GM19193 (cell line): ENCODE results near the gene EQTN.

Experiments used
- POLR2A ChIP-seq: IDR thresholded peaks from 4 replicates; pipeline ENCODE4 v1.6.1; 2011; ENCODE audit not compliant: insufficient read depth, insufficient read length; ENCODE audit errors: extremely low read depth

The EQTN gene

DNA sequence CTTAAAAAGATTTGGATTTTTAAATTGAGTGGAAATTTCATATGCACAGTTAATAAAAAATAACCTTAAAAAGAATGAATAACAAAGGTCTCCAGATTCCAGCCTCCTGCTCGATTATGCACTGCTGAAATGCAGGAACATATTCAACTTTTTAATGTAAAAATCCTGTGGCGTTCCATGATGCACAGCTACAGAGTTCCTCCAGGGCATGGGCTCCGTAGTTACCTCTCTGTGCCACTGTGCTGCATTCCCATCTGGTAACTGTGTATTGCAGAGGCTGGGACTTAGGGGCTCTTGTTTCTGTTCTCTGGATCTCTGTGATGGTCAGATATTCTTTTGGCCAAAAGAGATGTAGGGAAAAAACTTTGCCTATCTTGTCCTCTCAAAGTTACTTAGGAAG, 31.5 kb upstream of the EQTN start:
- no peak for TF ChIP-seq POLR2A

GRCh38 chr9:27311184-27311583, 14.2 kb upstream of the EQTN start:
- no peak for TF ChIP-seq POLR2A

DNA sequence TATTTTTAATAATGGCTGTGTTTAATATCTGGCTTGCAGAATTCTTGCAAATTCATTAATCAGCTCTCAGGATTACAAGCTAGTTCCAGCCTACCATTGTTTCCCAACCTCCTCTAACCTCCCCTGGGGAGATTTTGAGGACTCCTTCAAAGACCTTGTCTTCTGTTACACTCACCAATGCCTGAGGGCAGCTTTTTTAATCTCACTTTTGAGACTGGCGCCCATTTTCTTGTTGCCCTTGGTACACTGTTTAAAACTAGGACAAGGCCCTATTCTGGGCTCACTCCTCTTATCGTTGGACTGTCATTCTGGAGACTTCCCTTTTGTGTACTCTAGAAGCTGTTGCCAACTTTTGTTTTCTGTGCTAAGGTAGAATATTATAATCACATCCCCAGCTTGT, 13.6 kb upstream of the EQTN start:
- TF ChIP-seq POLR2A = no peak

DNA sequence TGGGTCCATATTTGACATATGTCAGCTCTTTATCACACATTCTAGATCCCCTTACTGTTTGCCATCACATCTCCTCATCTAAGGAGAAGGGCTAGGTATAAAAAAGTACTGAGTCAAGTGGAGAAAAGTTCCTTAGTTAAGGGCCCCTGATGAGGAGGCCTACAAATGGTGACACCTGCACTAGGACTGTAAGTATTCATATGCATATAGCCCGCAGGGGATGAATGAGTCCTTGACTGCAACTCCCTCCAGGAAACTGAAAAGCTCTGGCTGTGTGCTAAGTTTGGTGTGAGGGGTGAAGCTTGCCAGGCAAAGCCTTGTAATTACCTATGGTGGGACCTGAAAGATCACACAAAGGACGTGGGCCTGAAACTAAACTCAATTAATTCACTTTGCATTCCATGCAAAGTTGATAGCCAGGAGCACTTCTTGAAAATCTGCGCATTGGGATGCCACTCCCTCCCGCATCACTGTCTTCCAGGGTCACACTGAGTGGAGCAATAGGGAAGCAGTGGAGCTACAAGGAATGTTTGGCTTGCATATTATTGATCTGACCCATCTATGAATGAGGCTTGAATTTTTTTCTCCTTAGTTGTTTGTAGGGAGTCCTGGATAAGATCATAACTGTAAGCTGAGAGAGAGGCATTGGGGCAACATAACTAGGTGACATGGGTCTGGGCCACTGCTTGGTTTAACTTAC, 11.9 kb upstream of the EQTN start:
- TF ChIP-seq POLR2A = no peak

DNA sequence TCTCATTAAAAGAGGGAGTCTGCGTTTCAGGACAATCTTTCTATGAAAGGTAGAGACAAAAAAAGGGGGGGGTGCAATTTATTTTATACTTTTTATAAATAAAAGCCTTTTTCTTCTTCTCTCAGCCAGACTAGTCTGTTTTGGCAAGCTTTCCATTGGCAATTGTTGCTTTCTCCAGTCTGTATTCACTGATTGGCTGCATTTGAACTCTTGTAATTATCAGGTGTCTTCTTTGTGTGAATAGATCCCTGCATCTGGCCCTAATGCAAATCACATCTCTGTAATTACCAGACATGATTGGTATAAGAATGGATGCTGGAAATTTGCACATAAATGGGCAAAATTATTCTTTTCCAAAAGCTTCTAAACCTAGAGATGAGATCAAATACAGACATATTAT, 7.6 kb upstream of the EQTN start:
- no peak for TF ChIP-seq POLR2A

DNA sequence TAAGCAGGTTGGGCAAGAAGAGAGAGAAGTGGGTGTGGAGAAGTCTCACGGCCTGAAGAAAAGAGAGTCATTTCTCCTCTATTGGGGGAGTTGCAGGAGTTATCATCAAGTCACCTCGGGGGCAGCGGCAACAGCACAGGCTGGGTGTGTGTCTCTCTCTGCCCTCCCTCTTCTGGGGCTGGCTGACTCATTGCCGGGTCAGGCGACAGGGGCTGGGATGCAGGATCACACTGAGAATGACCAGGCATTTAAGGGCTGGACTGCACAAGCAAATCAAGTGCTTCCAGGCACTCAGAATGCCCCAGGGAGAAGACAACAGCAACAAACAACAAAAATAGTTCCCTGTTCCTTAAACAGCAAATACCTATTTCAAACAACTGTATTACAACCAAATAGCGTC, 6.3 kb upstream of the EQTN start:
- no peak for TF ChIP-seq POLR2A

DNA sequence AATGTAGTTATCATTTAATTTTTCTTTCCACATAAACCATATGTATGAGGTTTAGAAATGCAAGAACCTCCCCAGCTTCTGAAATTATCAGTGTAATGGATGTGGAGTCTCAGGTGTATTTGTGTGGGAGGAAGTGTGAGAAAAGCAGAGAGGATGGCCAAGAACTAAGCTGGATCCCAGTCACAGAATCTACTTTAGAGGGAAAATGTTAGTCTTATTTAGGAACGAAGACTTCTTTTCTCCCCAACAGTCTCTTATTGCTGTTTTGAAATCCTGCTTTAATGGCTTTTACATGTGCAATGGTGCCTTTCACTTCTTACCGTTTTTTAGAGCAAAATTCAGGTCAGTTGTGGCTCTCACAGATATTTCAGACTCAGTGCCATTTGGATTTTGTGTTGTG, 3.0 kb downstream of the EQTN start:
- TF ChIP-seq POLR2A = no peak

DNA sequence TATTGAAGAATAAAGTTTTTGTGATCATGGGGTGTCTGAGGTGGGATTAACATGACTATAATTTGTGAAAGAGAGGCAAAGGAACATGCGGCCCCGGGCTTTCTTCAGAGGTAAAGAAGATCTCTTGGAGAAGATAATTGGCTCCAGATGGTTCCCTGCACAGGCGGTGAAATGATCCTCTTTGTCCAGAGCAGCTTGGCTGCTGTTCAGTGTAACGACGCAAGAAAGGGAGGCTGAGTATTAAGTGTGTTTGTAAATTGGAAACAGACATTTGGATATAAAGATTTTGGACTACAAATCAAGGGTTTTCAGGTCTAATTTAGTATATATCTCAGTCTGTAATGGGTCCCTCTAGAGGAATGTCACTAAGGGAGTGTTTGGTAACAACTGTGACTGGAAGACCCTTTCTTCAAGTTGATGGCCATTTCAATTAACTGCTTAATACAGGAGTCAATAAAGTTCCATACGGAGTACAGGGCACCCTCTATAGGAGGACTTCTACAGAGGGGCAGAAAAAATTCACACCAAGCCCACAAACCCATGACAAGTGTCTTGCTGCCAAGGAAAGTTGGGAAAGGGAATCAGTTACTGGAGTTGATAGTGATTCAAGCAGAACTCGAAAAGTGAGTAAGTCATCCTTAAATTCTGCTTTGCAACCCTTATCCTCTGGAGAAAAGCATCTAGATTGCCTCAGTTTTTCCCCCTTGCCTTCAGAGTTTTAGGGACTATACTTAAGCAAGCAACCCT, 4.1 kb downstream of the EQTN start:
- no peak for TF ChIP-seq POLR2A

DNA sequence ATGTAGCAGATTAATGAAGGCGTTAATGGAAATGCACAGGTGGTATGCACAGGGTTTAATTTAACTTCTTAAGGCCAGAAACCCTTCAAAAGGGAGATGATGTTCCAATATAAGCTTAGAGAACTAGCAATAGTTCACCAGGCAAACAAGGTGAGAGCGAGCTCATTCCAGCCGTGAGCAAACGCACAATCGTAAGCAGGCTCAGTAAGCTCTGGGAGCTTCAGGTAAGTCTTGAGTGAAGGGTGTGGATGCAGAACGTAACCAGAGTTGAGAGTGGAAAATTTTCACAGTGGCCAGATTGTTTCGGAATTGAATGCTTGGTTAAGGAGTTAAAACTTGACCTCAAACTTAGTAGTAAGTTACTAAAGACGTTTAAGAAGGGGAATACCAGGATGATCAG, 5.7 kb downstream of the EQTN start:
- TF ChIP-seq POLR2A = no peak

DNA sequence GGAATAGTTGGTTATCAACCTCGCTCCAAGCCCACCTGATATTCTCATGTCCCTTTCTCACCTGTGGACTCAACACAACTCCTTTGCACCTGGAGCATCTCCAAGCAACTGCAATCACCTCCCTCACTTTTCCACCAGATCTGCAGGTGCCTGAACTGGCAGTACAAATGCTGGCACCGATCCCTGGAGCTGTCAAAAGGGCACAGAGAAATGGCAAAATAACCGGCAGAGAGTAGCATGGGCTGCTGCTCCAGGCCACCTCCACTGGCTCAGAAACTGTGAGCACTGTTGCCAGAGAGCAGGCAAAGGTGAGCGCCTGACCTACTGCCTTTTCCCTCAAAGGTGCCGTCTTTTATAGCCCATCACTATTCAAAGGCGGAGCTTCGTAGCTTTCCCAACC, 14.7 kb downstream of the EQTN start:
- no peak for TF ChIP-seq POLR2A

GRCh38 chr9:27280860-27281259, 16.1 kb downstream of the EQTN start:
- no peak for TF ChIP-seq POLR2A

GRCh38 chr9:27280249-27280648, 16.7 kb downstream of the EQTN start:
- TF ChIP-seq POLR2A = no peak

- TF ChIP-seq POLR2A = no peak
Observed at GRCh38 chr9:27279611-27280010, 17.3 kb downstream of the EQTN start.

DNA sequence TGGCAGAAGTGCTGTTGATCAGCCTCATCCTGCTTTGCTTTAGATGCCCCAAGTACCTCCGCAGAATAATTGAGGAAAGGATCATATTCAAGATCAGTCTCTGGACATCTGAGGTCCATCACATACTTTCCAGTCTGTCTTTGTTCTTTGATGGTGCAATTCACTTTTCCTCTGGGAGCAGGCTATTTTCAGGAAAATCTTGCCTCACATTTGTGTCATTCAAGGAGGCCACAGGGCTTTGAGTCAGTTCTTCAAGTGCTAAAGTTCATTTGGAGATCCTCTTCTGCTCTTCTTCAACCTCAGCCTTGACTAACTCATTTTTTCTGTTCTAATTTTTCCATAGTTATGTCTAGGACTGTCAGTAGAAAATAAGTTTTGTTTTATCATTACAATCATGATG, 18.6 kb downstream of the EQTN start:
- no peak for TF ChIP-seq POLR2A

GRCh38 chr9:27276193-27277030, 20.5 kb downstream of the EQTN start:
- no peak for TF ChIP-seq POLR2A

DNA sequence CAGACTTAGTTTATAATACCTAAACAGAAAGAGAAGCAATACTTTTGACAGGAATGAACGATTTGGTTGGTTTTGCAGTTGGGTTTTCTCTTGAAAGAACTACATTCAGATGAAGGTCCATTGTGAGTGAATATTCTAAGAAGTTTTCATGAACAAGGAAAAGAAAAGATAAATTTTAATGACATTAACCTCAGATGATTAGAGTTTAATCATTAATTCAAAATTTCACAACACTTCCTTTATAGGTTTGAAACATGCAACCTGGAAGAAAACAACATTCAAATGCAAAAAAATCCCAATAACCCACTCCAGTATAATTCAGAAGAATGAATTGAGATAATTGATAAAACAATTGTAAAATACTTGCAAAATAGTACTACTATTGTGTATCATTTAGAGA, 23.8 kb downstream of the EQTN start:
- no peak for TF ChIP-seq POLR2A

GRCh38 chr9:27272103-27272502, 24.8 kb downstream of the EQTN start:
- TF ChIP-seq POLR2A = no peak
